Sigmoid colon (tissue), 3 donors: ENCODE data around the gene DIP2C.

Source experiments
- POLR2A ChIP-seq, 2 donors: fragments of 450-650 bp; IDR thresholded peaks; one replicate each; pipeline ENCODE4 v1.6.1; 2016; ENCODE audit warnings: antibody characterized with exemption in 2 of 2, mild to moderate bottlenecking in 2 of 2, moderate library complexity in 2 of 2
- TF ChIP-seq, protein P1 (sequence below), 4 experiments: fragments of 450-650 bp in 3 of 4; fragments of 200-600 bp in 1 of 4; IDR thresholded peaks; one replicate each; pipeline ENCODE4 v1.5.1; 2016 to 2019; ENCODE audit warnings: antibody characterized with exemption in 4 of 4, mild to moderate bottlenecking in 3 of 4, moderate library complexity in 2 of 4

DNA sequence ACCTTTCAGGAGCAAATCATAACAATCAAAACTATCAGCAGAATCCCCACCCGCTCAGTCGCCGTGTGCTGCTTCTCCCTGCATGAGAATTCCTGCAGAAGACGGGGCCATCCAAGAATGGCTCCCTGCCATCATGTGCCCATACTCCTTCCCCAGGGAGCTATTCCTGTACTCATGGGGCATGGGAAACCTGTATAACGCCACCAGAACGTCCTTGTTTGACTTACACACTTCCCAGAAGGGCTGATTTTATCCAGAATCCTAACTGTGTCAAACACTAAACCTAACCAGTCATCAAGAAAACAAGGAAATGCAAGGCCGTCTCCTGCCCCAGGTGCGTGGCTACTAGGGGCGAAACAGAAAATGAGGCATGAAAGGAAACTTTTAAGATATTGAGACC lies 16.0 kb downstream of the DIP2C start:
- TF ChIP-seq, protein P1, sequence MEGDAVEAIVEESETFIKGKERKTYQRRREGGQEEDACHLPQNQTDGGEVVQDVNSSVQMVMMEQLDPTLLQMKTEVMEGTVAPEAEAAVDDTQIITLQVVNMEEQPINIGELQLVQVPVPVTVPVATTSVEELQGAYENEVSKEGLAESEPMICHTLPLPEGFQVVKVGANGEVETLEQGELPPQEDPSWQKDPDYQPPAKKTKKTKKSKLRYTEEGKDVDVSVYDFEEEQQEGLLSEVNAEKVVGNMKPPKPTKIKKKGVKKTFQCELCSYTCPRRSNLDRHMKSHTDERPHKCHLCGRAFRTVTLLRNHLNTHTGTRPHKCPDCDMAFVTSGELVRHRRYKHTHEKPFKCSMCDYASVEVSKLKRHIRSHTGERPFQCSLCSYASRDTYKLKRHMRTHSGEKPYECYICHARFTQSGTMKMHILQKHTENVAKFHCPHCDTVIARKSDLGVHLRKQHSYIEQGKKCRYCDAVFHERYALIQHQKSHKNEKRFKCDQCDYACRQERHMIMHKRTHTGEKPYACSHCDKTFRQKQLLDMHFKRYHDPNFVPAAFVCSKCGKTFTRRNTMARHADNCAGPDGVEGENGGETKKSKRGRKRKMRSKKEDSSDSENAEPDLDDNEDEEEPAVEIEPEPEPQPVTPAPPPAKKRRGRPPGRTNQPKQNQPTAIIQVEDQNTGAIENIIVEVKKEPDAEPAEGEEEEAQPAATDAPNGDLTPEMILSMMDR (IDR thresholded peaks at IDR 0.05): no peak
- no peak for TF ChIP-seq POLR2A (IDR thresholded peaks at IDR 0.05)
